ENCODE results near the gene EIF2S1. TPM values are rescaled to one million over a fixed set of nuclear protein-coding genes. Genes with fewer than 3 reads are reported as not detected.

EIF2S1 gene
- total RNA-seq, 1 donor from 2014 or later: 88.1 TPM

DNA sequence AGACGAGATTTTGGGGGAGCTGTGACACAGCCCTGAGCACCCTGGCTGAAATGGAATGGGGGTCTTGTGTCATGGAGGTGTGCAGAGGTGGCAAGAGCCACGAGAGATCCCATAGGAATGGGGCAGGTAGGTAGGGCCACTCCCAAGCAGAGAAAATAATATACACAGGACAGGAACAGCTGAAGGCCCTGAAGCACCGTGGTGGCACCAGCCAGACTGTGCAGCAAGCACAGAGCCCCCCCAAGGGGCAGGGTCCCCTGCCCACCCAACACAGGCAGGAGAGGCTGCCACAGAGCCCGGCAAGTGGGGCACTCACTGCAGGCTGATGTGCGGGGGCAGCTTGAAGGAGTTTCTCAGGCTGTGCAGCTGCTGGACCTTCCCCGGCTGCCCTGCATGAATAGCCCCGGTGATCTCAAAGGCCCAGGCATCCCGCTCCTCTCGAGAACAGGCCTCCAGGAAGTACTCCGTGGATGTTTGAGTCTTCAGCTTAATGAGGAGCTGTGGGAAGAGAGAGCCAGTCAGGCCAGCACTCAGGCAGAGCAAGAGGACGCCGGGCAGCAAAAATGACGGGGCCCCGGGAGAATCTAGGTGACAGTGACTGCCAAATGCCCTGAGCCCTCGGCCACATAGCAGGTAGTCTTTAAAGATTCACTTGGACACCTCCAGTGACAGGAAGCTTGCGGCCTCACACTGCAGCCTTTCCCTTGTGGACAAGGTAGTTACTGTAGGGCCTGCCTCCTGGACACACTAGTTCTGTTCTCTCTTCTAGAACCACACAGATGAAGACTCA is 35.2 kb downstream of the EIF2S1 start:
- peaks cover 15% of the 10 kb centered on the region for H3K4me1 Mint-ChIP-seq (ENCODE audit: unreplicated experiment)

DNA sequence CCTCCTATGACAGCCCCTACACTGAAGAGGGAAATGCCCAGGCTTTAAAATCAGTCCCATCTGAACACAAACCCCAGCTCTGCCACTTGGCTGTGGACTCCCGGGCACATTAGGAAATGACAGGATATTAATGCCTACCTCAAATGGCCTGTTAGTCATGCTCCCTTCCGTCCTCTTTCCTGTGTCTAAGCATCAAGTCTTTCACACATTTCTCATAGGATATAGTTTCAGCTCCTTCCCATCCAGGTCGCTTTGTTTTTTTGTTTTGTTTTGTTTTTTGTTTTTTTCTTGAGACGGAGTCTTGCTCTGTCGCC is 35.7 kb downstream of the EIF2S1 start:
- Mint-ChIP-seq H3K36me3 (no peaks in the 10 kb centered on the region), H3K27me3 (peaks cover 4% of the 10 kb centered on the region), H3K4me1 (ENCODE audit: unreplicated experiment) (peaks cover 15% of the 10 kb centered on the region), H3K4me3 (no peak overlapping the region), H3K27ac (no peak overlapping the region), H3K9me3 (no peaks in the 10 kb centered on the region)
- DNase-seq (ENCODE audit: extremely low spot score, unreplicated experiment): no peak
- TF ChIP-seq CTCF (conservative IDR thresholded peaks at IDR 0.05): no peak

More for the DNA sequence above, 35.2 kb downstream of the EIF2S1 start:
- H3K9me3 Mint-ChIP-seq: no peaks in the 10 kb centered on the region
- no peaks in the 10 kb centered on the region for H3K36me3 Mint-ChIP-seq
- no peak for DNase-seq (ENCODE audit: extremely low spot score, unreplicated experiment)
- no peak overlapping the region for H3K4me3 Mint-ChIP-seq
- H3K27ac Mint-ChIP-seq: no peak overlapping the region
- peaks cover 4% of the 10 kb centered on the region for H3K27me3 Mint-ChIP-seq
- TF ChIP-seq CTCF (conservative IDR thresholded peaks at IDR 0.05): no peak

DNA sequence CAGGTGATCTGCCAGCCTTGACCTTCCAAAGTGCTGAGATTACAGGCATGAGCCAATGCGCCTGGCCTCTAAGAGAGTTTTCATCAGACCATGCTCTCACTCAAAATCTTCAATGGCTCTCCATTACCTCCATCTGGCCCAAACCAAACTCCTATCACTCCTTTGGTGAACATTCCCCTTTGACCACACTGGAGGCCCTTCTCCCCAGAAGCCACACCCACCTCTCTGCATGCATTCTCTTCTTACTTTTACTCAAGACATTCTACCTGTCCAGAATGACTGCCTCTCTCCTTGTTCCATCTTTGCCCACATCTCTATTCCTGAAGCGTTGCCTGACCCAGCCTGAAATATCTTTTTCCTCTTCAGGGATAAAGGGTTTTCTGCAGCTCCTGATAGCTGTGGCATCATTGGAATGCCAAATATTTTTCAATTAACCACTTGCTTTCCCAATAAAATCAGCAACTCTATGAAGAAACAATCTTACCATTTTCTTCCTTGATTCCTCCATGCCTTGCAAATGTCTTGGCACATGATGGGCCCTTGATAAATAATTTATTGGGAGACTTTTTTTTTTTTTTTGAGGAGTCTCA is 36.3 kb downstream of the EIF2S1 start:
- Mint-ChIP-seq H3K4me3 (no peak overlapping the region), H3K27me3 (peaks cover 4% of the 10 kb centered on the region), H3K27ac (no peak overlapping the region), H3K9me3 (no peaks in the 10 kb centered on the region), H3K36me3 (no peaks in the 10 kb centered on the region), H3K4me1 (ENCODE audit: unreplicated experiment) (peaks cover 15% of the 10 kb centered on the region)
- DNase-seq (ENCODE audit: extremely low spot score, unreplicated experiment): no peak
- no peak for TF ChIP-seq CTCF (conservative IDR thresholded peaks at IDR 0.05)

- Mint-ChIP-seq H3K4me1 (ENCODE audit: unreplicated experiment) (peaks cover 10% of the 10 kb centered on the region), H3K9me3 (no peaks in the 10 kb centered on the region), H3K36me3 (no peaks in the 10 kb centered on the region), H3K4me3 (no peak overlapping the region), H3K27ac (no peak overlapping the region), H3K27me3 (peaks cover 4% of the 10 kb centered on the region)
- TF ChIP-seq CTCF (conservative IDR thresholded peaks at IDR 0.05): no peak
- no peak for DNase-seq (ENCODE audit: extremely low spot score, unreplicated experiment)
Measured at GRCh38 chr14:67397536-67397935, 37.4 kb downstream of the EIF2S1 start.

DNA sequence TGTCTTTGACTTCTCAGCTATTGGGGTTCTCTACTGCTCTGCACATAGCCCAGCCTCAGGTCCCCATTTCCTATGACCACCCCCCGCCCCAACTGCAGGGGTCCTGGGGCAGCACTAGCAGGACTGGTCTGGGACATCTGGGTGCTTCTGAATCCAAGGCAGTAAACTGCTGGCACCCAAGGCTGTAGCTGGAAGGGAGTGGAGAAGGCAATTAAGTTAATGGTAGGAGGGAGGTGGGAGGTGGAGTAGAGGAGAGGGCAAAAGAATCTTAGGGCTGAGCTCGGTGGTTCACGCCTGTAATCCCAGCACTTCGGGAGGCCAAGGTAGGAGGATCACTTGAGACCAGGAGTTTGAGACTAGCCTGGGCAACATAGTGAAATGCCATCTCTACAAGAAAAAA is 40.3 kb downstream of the EIF2S1 start:
- H3K4me1 Mint-ChIP-seq (ENCODE audit: unreplicated experiment): peaks cover 5% of the 10 kb centered on the region
- TF ChIP-seq CTCF (conservative IDR thresholded peaks at IDR 0.05): no peak
- peaks cover 4% of the 10 kb centered on the region for H3K27me3 Mint-ChIP-seq
- H3K9me3 Mint-ChIP-seq: no peaks in the 10 kb centered on the region
- no peaks in the 10 kb centered on the region for H3K36me3 Mint-ChIP-seq
- DNase-seq (ENCODE audit: extremely low spot score, unreplicated experiment): no peak
- no peak overlapping the region for H3K4me3 Mint-ChIP-seq
- no peak overlapping the region for H3K27ac Mint-ChIP-seq

All from type B pancreatic cell (in vitro differentiated cells).